Thyroid gland (tissue), 4 donors: ENCODE results near the gene TK2.

ENCODE experiments used
- CTCF ChIP-seq, 6 experiments: fragments of 200-600 bp in 3 of 6; fragments of 450-650 bp in 3 of 6; sonication (generic) in 3 of 6; IDR thresholded peaks; one replicate each; pipeline ENCODE4 v1.5.1; 2016 to 2019; ENCODE audit warnings: antibody characterized with exemption in 6 of 6, mild to moderate bottlenecking in 2 of 6, inconsistent platforms in 1 of 6, moderate library complexity in 1 of 6
- POLR2A ChIP-seq, 2 donors: fragments of 450-650 bp; IDR thresholded peaks; one replicate each; pipeline ENCODE4 v1.6.1; 2017; ENCODE audit warnings: antibody characterized with exemption in 2 of 2, mild to moderate bottlenecking in 2 of 2, moderate library complexity in 1 of 2

- no peak for TF ChIP-seq CTCF (IDR thresholded peaks at IDR 0.05)
- TF ChIP-seq POLR2A (IDR thresholded peaks at IDR 0.05): no peak
Observed at GRCh38 chr16:66562409-66562808, 12.5 kb upstream of the TK2 start.
